ENCODE data around the gene CELF5. TPM values are rescaled to one million over a fixed set of nuclear protein-coding genes. Genes with fewer than 3 reads are reported as not detected.

Gene CELF5
- total and polyA plus RNA-seq, 2 experiments from 2014 or later: 5.6 to 10.6 TPM

DNA sequence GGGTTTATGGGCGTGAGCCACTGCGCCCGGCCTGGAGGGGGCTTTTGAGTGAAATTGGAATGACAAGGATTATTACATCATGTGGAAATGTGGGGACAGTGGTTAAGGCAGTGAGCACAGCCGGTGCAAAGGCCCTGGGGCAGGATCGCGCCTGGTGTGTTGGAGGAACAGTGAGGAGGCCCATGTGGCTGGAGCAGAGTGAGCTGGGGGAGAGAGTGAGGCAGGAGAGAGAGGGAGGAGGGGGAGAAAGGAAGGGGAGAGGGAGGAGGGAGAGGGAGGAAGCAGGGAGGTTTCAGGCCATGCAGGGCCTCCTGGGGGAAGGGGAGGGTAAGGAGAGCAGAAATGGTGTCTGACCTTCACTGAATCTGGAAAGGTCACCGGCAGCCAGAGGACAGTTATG is 11.3 kb upstream of the CELF5 start (continued):
- TF ChIP-seq, protein P1, sequence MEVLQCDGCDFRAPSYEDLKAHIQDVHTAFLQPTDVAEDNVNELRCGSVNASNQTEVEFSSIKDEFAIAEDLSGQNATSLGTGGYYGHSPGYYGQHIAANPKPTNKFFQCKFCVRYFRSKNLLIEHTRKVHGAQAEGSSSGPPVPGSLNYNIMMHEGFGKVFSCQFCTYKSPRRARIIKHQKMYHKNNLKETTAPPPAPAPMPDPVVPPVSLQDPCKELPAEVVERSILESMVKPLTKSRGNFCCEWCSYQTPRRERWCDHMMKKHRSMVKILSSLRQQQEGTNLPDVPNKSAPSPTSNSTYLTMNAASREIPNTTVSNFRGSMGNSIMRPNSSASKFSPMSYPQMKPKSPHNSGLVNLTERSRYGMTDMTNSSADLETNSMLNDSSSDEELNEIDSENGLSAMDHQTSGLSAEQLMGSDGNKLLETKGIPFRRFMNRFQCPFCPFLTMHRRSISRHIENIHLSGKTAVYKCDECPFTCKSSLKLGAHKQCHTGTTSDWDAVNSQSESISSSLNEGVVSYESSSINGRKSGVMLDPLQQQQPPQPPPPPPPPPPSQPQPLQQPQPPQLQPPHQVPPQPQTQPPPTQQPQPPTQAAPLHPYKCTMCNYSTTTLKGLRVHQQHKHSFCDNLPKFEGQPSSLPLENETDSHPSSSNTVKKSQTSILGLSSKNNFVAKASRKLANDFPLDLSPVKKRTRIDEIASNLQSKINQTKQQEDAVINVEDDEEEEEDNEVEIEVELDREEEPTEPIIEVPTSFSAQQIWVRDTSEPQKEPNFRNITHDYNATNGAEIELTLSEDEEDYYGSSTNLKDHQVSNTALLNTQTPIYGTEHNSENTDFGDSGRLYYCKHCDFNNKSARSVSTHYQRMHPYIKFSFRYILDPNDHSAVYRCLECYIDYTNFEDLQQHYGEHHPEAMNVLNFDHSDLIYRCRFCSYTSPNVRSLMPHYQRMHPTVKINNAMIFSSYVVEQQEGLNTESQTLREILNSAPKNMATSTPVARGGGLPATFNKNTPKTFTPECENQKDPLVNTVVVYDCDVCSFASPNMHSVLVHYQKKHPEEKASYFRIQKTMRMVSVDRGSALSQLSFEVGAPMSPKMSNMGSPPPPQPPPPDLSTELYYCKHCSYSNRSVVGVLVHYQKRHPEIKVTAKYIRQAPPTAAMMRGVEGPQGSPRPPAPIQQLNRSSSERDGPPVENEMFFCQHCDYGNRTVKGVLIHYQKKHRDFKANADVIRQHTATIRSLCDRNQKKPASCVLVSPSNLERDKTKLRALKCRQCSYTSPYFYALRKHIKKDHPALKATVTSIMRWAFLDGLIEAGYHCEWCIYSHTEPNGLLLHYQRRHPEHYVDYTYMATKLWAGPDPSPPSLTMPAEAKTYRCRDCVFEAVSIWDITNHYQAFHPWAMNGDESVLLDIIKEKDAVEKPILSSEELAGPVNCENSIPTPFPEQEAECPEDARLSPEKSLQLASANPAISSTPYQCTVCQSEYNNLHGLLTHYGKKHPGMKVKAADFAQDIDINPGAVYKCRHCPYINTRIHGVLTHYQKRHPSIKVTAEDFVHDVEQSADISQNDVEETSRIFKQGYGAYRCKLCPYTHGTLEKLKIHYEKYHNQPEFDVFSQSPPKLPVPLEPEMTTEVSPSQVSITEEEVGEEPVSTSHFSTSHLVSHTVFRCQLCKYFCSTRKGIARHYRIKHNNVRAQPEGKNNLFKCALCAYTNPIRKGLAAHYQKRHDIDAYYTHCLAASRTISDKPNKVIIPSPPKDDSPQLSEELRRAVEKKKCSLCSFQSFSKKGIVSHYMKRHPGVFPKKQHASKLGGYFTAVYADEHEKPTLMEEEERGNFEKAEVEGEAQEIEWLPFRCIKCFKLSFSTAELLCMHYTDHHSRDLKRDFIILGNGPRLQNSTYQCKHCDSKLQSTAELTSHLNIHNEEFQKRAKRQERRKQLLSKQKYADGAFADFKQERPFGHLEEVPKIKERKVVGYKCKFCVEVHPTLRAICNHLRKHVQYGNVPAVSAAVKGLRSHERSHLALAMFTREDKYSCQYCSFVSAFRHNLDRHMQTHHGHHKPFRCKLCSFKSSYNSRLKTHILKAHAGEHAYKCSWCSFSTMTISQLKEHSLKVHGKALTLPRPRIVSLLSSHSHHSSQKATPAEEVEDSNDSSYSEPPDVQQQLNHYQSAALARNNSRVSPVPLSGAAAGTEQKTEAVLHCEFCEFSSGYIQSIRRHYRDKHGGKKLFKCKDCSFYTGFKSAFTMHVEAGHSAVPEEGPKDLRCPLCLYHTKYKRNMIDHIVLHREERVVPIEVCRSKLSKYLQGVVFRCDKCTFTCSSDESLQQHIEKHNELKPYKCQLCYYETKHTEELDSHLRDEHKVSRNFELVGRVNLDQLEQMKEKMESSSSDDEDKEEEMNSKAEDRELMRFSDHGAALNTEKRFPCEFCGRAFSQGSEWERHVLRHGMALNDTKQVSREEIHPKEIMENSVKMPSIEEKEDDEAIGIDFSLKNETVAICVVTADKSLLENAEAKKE (CRISPR knock-in tag; IDR thresholded peaks at IDR 0.05): no peak
- TF ChIP-seq POLR2AphosphoS5 (IDR thresholded peaks at IDR 0.05; ENCODE audit: low read depth): no peak

GRCh38 chr19:3216874-3217273 is 7.6 kb upstream of the CELF5 start:
- Histone ChIP-seq H3K4me1 (ENCODE audit: insufficient read depth) (no peaks in the 10 kb centered on the region), H3K9me2 (ENCODE audit: insufficient read depth) (no peaks in the 10 kb centered on the region), H3K27ac (ENCODE audit: low read depth) (no peak overlapping the region), H3F3A (replicated peaks; ENCODE audit: low read depth) (no peaks in the 10 kb centered on the region), H3K4me2 (no peak overlapping the region), H4K20me1 (replicated peaks; ENCODE audit: insufficient read depth) (no peaks in the 10 kb centered on the region; the same call in 1 of the 2 replicates), H3K27me3 (ENCODE audit: insufficient read depth) (no peaks in the 10 kb centered on the region), H3K36me3 (ENCODE audit: insufficient read depth) (no peaks in the 10 kb centered on the region), H2AFZ (no peak overlapping the region), H3K79me2 (replicated peaks; ENCODE audit: insufficient read depth) (no peaks in the 10 kb centered on the region), H3K4me3 (no peak overlapping the region)
- H3K27me3 Mint-ChIP-seq (ENCODE audit: insufficient read depth, low read depth, poor library complexity): peaks cover 3% of the 10 kb centered on the region
- ATAC-seq: no peak
- H3K4me3 Mint-ChIP-seq: no peak overlapping the region
- H3K27ac Mint-ChIP-seq: no peak overlapping the region
- H3K36me3 Mint-ChIP-seq (ENCODE audit: low read depth): peaks cover 5% of the 10 kb centered on the region; the same call in 1 of the 3 replicates
- H3K9me3 Mint-ChIP-seq: no peaks in the 10 kb centered on the region
- no peak for DNase-seq (ENCODE audit: low spot score)
- TF ChIP-seq EZH2phosphoT487 (IDR thresholded peaks at IDR 0.05; ENCODE audit: unreplicated experiment) (no peak), JUNB (IDR thresholded peaks at IDR 0.05; ENCODE audit: unreplicated experiment) (no peak), REST (IDR thresholded peaks at IDR 0.05; ENCODE audit: unreplicated experiment) (no peak), ZNF331 (CRISPR knock-in tag; IDR thresholded peaks at IDR 0.05; ENCODE audit: low read depth) (no peak), EZH2 (IDR thresholded peaks at IDR 0.05; ENCODE audit: low read depth, unreplicated experiment) (no peak), POLR2AphosphoS5 (IDR thresholded peaks at IDR 0.05; ENCODE audit: low read depth) (no peak)
- TF ChIP-seq, protein P2, sequence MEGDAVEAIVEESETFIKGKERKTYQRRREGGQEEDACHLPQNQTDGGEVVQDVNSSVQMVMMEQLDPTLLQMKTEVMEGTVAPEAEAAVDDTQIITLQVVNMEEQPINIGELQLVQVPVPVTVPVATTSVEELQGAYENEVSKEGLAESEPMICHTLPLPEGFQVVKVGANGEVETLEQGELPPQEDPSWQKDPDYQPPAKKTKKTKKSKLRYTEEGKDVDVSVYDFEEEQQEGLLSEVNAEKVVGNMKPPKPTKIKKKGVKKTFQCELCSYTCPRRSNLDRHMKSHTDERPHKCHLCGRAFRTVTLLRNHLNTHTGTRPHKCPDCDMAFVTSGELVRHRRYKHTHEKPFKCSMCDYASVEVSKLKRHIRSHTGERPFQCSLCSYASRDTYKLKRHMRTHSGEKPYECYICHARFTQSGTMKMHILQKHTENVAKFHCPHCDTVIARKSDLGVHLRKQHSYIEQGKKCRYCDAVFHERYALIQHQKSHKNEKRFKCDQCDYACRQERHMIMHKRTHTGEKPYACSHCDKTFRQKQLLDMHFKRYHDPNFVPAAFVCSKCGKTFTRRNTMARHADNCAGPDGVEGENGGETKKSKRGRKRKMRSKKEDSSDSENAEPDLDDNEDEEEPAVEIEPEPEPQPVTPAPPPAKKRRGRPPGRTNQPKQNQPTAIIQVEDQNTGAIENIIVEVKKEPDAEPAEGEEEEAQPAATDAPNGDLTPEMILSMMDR (conservative IDR thresholded peaks at IDR 0.05; ENCODE audit: low read depth in 2 of 2): no peak
- H3K4me1 Mint-ChIP-seq: no peaks in the 10 kb centered on the region

All from GM23338 (cell line).